ENCODE results near the gene TCEA2. TPM values are rescaled to one million over a fixed set of nuclear protein-coding genes. Genes with fewer than 3 reads are reported as not detected.

TCEA2 gene
- total RNA-seq, 1 donor from 2014 or later = 38.8 TPM

GRCh38 chr20:64048402-64049044 is 14.5 kb upstream of the TCEA2 start:
- ATAC-seq (no peak), DNase-seq (no peak)

GRCh38 chr20:64049060-64049877 is 13.7 kb upstream of the TCEA2 start, which contains the start of gene SOX18:
TSS of gene SOX18 (minus strand) at chr20:64049639. CDS start at chr20:64049516, 123 bp downstream.
- intact Hi-C loops (cut with DNase I) = no loop called here
- Histone ChIP-seq H3K4me1 (peaks cover 13% of the 10 kb centered on the region), H3K4me3 (peak within 1 kb of the TSS; percentile 58), H3K36me3 (no peaks in the 10 kb centered on the region), H3K27me3 (ENCODE audit: low read depth) (peaks cover 76% of the 10 kb centered on the region), H3K9me3 (no peaks in the 10 kb centered on the region), H3K27ac (peak within 1 kb of the TSS; percentile 84)
- DNase-seq = no peak
- peak in 1 of 2 donors; percentile 14 for ATAC-seq
- TF ChIP-seq CTCF (IDR thresholded peaks at IDR 0.05) = no peak

More at GRCh38 chr20:64048402-64049044, 14.5 kb upstream of the TCEA2 start:
- H3K27ac ChIP-seq = peak overlapping the region; percentile 71
- H3K27me3 ChIP-seq (ENCODE audit: low read depth) = peaks cover 69% of the 10 kb centered on the region
- no peak for TF ChIP-seq CTCF (IDR thresholded peaks at IDR 0.05)
- H3K9me3 ChIP-seq = no peaks in the 10 kb centered on the region
- peaks cover 12% of the 10 kb centered on the region for H3K4me1 ChIP-seq
- no peaks in the 10 kb centered on the region for H3K36me3 ChIP-seq
- intact Hi-C loops (cut with DNase I) = no loop called here
- H3K4me3 ChIP-seq = peak overlapping the region; percentile 58

GRCh38 chr20:64049878-64050260 is 13.1 kb upstream of the TCEA2 start:
- Histone ChIP-seq H3K9me3 (no peaks in the 10 kb centered on the region), H3K27me3 (ENCODE audit: low read depth) (peaks cover 79% of the 10 kb centered on the region), H3K27ac (peak overlapping the region; percentile 84), H3K4me3 (peak overlapping the region; percentile 48), H3K4me1 (peaks cover 19% of the 10 kb centered on the region), H3K36me3 (no peaks in the 10 kb centered on the region)
- no peak for DNase-seq
- intact Hi-C loops (cut with DNase I) = no loop called here
- no peak for TF ChIP-seq CTCF (IDR thresholded peaks at IDR 0.05)
- ATAC-seq = no peak

DNA sequence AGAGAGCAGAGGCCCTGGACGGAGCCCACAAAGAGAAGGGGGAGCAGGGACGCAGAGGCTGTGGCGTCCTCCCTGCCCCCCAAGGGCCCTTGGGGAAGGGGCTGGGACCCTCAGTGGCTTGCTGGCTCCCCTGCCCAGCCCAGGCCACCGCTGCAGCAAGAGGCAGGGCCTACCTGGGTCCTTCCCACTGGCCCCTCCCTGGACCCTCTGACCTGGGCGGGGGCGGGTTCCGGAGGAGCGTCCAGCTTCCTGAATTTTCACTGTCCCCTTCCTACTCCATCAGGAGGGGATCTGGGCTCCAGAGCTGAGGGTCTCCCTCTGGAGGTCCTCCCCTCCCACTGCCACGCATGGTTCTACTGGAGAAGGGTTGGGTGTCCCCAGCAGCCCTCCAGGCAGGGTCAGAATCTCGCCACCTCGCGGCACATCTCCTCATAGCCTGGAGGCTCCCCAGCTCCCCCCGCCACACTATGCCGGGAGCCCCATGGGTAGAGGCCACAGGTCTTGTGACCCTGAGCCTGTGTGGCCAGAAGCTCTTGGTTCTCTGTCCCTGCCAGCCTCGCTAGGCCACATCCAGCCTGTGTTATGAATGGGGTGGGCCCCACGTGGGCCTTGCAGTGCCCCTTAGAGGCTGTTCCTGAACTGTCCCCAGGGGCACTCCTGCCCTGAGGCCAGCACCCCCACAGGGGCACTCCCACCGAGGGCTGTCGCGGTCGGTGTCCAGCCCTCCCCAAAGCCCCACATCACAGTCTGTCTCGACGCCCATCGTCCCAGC is 12.6 kb upstream of the TCEA2 start:
- Histone ChIP-seq H3K27me3 (ENCODE audit: low read depth) (peaks cover 73% of the 10 kb centered on the region), H3K4me3 (peak overlapping the region; percentile 48), H3K4me1 (peaks cover 25% of the 10 kb centered on the region), H3K9me3 (no peaks in the 10 kb centered on the region), H3K36me3 (no peaks in the 10 kb centered on the region), H3K27ac (peak overlapping the region; percentile 84)
- intact Hi-C loops (cut with DNase I) = no loop called here
- DNase-seq = no peak
- TF ChIP-seq CTCF (IDR thresholded peaks at IDR 0.05) = no peak
- ATAC-seq = peak; percentile 1 to 2

GRCh38 chr20:64051033-64051452 is 12.0 kb upstream of the TCEA2 start:
- no peak for TF ChIP-seq CTCF (IDR thresholded peaks at IDR 0.05)
- Histone ChIP-seq H3K36me3 (no peaks in the 10 kb centered on the region), H3K9me3 (no peaks in the 10 kb centered on the region), H3K27me3 (ENCODE audit: low read depth) (peaks cover 71% of the 10 kb centered on the region), H3K4me3 (peak overlapping the region; percentile 48), H3K27ac (peak overlapping the region; percentile 84), H3K4me1 (peaks cover 31% of the 10 kb centered on the region)
- intact Hi-C loops (cut with DNase I) = no loop called here
- ATAC-seq (no peak), DNase-seq (no peak)

All from lower lobe of right lung (tissue), 2 donors.